Erythroblast (primary cell): ENCODE results near the gene COPZ1.

ENCODE experiments used
- GATA1 ChIP-seq: IDR thresholded peaks from 2 replicates; pipeline ENCODE4 v1.6.1; 2011; ENCODE audit warnings: low read depth, mild to moderate bottlenecking, control low read depth, low read length, moderate library complexity
- POLR2A ChIP-seq: IDR thresholded peaks from 2 replicates; pipeline ENCODE4 v1.6.1; 2011; ENCODE audit warnings: mild to moderate bottlenecking, low read length

GRCh38 chr12:54381136-54381535, 56.2 kb downstream of the COPZ1 start:
- TF ChIP-seq POLR2A = no peak
- no peak for TF ChIP-seq GATA1
